ENCODE results near the gene HCN4. TPM values are rescaled to one million over a fixed set of nuclear protein-coding genes. Genes with fewer than 3 reads are reported as not detected.

Gene HCN4
- total and polyA plus RNA-seq, 2 of the 8 experiments (the other 6 are each of a cell fraction or from before 2014, with no cell fraction given) = 3.7 to 8.5 TPM

GRCh38 chr15:73305331-73306211 is 63.2 kb downstream of the HCN4 start:
- no peak overlapping the region for H3K4ac ChIP-seq (replicated peaks; ENCODE audit: insufficient read length, low read depth, low read length)
- H4K91ac ChIP-seq (replicated peaks; ENCODE audit: insufficient read length, low read length) = no peak overlapping the region
- H3K4me1 ChIP-seq (replicated peaks in 1 of 4; ENCODE audit: control insufficient read depth in 3 of 4, insufficient read depth in 4 of 4, low read length in 3 of 4) = peaks cover 0 to 4% (median 0%) of the 10 kb centered on the region in 4 experiments; a peak in 1 of 7 replicates
- H3K36me3 ChIP-seq (ENCODE audit: control insufficient read depth in 2 of 4, insufficient read depth in 4 of 4, low read length in 3 of 4) = peaks cover 6 to 32% (median 11%) of the 10 kb centered on the region in 4 experiments; a peak in 6 of 8 replicates
- no peak overlapping the region for H3K14ac ChIP-seq (ENCODE audit: insufficient read length)
- peak overlapping the region; percentile 2; the same call in 1 of the 2 replicates for H2BK15ac ChIP-seq (ENCODE audit: low read length)
- H3K9ac ChIP-seq (replicated peaks in 1 of 4; ENCODE audit: extremely low read depth in 1 of 4, low read depth in 3 of 4, low read length in 3 of 4) = no peak overlapping the region
- FAIRE-seq = peak; percentile 78
- H3K4me3 ChIP-seq (ENCODE audit: extremely low read depth in 1 of 4, insufficient read depth in 2 of 4, low read depth in 3 of 4, low read length in 4 of 4) = no peak overlapping the region
- no peak overlapping the region for H4K8ac ChIP-seq (ENCODE audit: extremely low read depth, insufficient read depth, low read length)
- H3K4me2 ChIP-seq (ENCODE audit: insufficient read depth in 1 of 2, low read depth in 2 of 2, low read length in 2 of 2) = no peak overlapping the region
- no peak overlapping the region for H3K18ac ChIP-seq (ENCODE audit: extremely low read depth, low read length)
- no peaks in the 10 kb centered on the region for H3K79me2 ChIP-seq (ENCODE audit: control insufficient read depth in 1 of 2, insufficient read depth in 2 of 2, low read length in 2 of 2)
- no peaks in the 10 kb centered on the region for H3K79me1 ChIP-seq (ENCODE audit: low read depth, low read length)
- H4K20me1 ChIP-seq (replicated peaks in 1 of 2; ENCODE audit: control insufficient read depth in 1 of 2, insufficient read depth in 2 of 2, low read length in 2 of 2) = peaks cover 0 to 3% of the 10 kb centered on the region in 2 experiments
- ChIA-PET POLR2A (ENCODE audit: partially characterized antibody) (interaction anchor here (0.6 to 1.0 kb wide), 2 partner anchors 193 to 374 kb away, joined by 3 read pairs; no protein-coding TSS in a partner anchor), CTCF (ENCODE audit: partially characterized antibody) (interaction anchor here (0.6 to 1.6 kb wide), 44 partner anchors 8 to 510 kb away, joined by 3 to 10 read pairs (median 4); no protein-coding TSS in a partner anchor)
- H3K27ac ChIP-seq (ENCODE audit: low read depth, low read length) = no peak overlapping the region
- DNase-seq (ENCODE audit: low read depth in 1 of 2, low spot score in 2 of 2) = peak; percentile 39 to 71
- H3K23ac ChIP-seq (ENCODE audit: insufficient read length) = no peak overlapping the region
- no peak overlapping the region for H2AFZ ChIP-seq (ENCODE audit: low read length)
- no peaks in the 10 kb centered on the region for H3K27me3 ChIP-seq (replicated peaks in 1 of 4; ENCODE audit: control insufficient read depth in 3 of 4, extremely low read depth in 1 of 4, insufficient read depth in 3 of 4, low read length in 3 of 4)
- no peak overlapping the region for H4K5ac ChIP-seq (ENCODE audit: insufficient read length, low read depth, low read length)
- H3K23me2 ChIP-seq (ENCODE audit: low read depth, low read length) = no peaks in the 10 kb centered on the region
- H3K9me3 ChIP-seq (ENCODE audit: insufficient read depth in 2 of 2, low read depth in 1 of 2, low read length in 1 of 2) = no peaks in the 10 kb centered on the region
- TF ChIP-seq GTF2F1 (IDR thresholded peaks at IDR 0.05; ENCODE audit: borderline replicate concordance, low read depth, low read length) = no peak
- no peak for TF ChIP-seq YY1 (IDR thresholded peaks at IDR 0.05; ENCODE audit: low read depth, low read length)
- peak; percentile 76 to 92 (median 81) for TF ChIP-seq CTCF (IDR thresholded peaks at IDR 0.05; ENCODE audit: control extremely low read depth in 1 of 3, insufficient read depth in 1 of 3, low read depth in 1 of 3, low read length in 3 of 3)
- TF ChIP-seq RAD21 (IDR thresholded peaks at IDR 0.05 in 1 of 2, conservative IDR thresholded peaks at IDR 0.05 in 1 of 2; ENCODE audit: low read depth in 2 of 2, low read length in 2 of 2) = peak; percentile 94
- TF ChIP-seq SP2 (IDR thresholded peaks at IDR 0.05; ENCODE audit: low read length) = no peak
- no peak overlapping the region for H2BK12ac ChIP-seq (ENCODE audit: low read depth, low read length)
- H2BK5ac ChIP-seq (ENCODE audit: low read depth, low read length) = no peak overlapping the region
- WGBS, 2 experiments (ENCODE audit: extremely low coverage in 1 of 2, insufficient coverage in 1 of 2, insufficient read length in 1 of 2, insufficient replicate concordance in 2 of 2, low coverage in 1 of 2, low lambda C conversion rate in 2 of 2, missing lambda C conversion rate in 1 of 2) = 78% methylated on average over 12 of the region's 12 CpGs; no CpG with 5 or more reads in 1 of the 2 experiments
- H2AK5ac ChIP-seq (ENCODE audit: low read depth, low read length) = no peak overlapping the region
- no peak overlapping the region for H2BK120ac ChIP-seq (replicated peaks; ENCODE audit: low read depth, low read length)
- no peak overlapping the region for H2BK20ac ChIP-seq (ENCODE audit: low read length)
- no peak overlapping the region for H3K56ac ChIP-seq (replicated peaks; ENCODE audit: insufficient read length, low read depth, low read length)
